ENCODE data around the gene IDH2. TPM values are rescaled to one million over a fixed set of nuclear protein-coding genes. Genes with fewer than 3 reads are reported as not detected.

The IDH2 gene
- total RNA-seq, 1 experiment from 2014 or later, result 48.1 TPM

DNA sequence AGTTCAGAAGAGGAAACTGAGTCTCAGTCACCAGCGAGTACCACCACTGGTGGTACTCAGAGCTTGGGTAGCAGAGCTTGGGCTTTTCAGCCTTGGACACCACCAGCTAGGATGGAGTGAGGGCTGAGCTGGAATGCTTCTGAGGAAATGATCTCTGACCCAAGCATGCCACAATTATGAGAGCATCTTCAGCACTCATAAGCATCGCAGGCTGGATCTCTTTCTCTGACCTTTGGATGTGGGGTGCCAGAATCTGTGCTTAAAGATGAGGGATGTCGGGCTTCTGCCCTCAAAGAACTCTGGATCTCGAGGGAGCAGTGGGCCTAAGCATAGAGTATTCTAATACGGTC is 64.8 kb downstream of the IDH2 start:
- H4K20me1 ChIP-seq (ENCODE audit: insufficient read depth), result no peaks in the 10 kb centered on the region
- H3K9me2 ChIP-seq (ENCODE audit: insufficient read depth), result no peaks in the 10 kb centered on the region
- intact Hi-C loops (cut with micrococcal nuclease), result no loop called here
- H3K4me3 ChIP-seq (replicated peaks in 1 of 2; ENCODE audit: low read depth in 1 of 2, low read length in 2 of 2), result no peak overlapping the region
- ChIA-PET RAD21 (ENCODE audit: low non-redundant PET in 1 of 2, low total read pairs in 2 of 2, uncharacterized antibody in 2 of 2, unreplicated experiment in 2 of 2) (no interaction called here), CTCF (no interaction called here), POLR2A (no interaction called here)
- no peaks in the 10 kb centered on the region for H3K36me3 ChIP-seq (ENCODE audit: control insufficient read depth in 1 of 2, insufficient read depth in 2 of 2, low read length in 2 of 2)
- no peak for ATAC-seq
- BruUV-seq (replicated peaks), result no TSS peak
- peaks cover 7 to 41% of the 10 kb centered on the region in 2 experiments for H3K4me1 ChIP-seq (ENCODE audit: control insufficient read depth in 1 of 2, insufficient read depth in 2 of 2, low read length in 2 of 2)
- no peak overlapping the region for H3K9ac ChIP-seq (ENCODE audit: low read length)
- no peaks in the 10 kb centered on the region for H3K79me2 ChIP-seq (ENCODE audit: insufficient read depth, low read length)
- H3K4me2 ChIP-seq (ENCODE audit: low read length), result no peak overlapping the region
- H3K27me3 ChIP-seq (ENCODE audit: insufficient read depth, low read length), result no peaks in the 10 kb centered on the region
- no peak for TF ChIP-seq ZFX (IDR thresholded peaks at IDR 0.05)
- no peak for TF ChIP-seq SP1 (IDR thresholded peaks at IDR 0.05; ENCODE audit: low read depth)
- TF ChIP-seq POLR2A (IDR thresholded peaks at IDR 0.05; ENCODE audit: borderline replicate concordance, extremely low read depth, insufficient read depth, insufficient read length), result no peak
- no peak for TF ChIP-seq POLR2AphosphoS5 (IDR thresholded peaks at IDR 0.05; ENCODE audit: low read depth, low read length)
- TF ChIP-seq FOSL1 (IDR thresholded peaks at IDR 0.05; ENCODE audit: low read depth), result no peak
- TF ChIP-seq RAD21 (IDR thresholded peaks at IDR 0.05; ENCODE audit: low read depth), result no peak
- TF ChIP-seq ELF1 (IDR thresholded peaks at IDR 0.05; ENCODE audit: borderline replicate concordance, low read depth), result no peak
- no peak for TF ChIP-seq CTCF (IDR thresholded peaks at IDR 0.05 in 2 of 3, conservative IDR thresholded peaks at IDR 0.05 in 1 of 3; ENCODE audit: borderline replicate concordance in 1 of 3, insufficient read depth in 1 of 3, low read depth in 2 of 3, low read length in 2 of 3)
- no peak for TF ChIP-seq EGR1 (IDR thresholded peaks at IDR 0.05; ENCODE audit: low read depth)
- no peak for TF ChIP-seq CBX3 (IDR thresholded peaks at IDR 0.05; ENCODE audit: low read depth)
- TF ChIP-seq EZH2 (IDR thresholded peaks at IDR 0.05), result no peak
- TF ChIP-seq JUND (IDR thresholded peaks at IDR 0.05), result no peak
- no peak for TF ChIP-seq SRF (IDR thresholded peaks at IDR 0.05; ENCODE audit: low read depth)
- TF ChIP-seq TCF7L2 (IDR thresholded peaks at IDR 0.05; ENCODE audit: borderline replicate concordance, extremely low read depth, insufficient read depth, insufficient read length), result no peak
- TF ChIP-seq EZH2phosphoT487 (IDR thresholded peaks at IDR 0.05; ENCODE audit: borderline replicate concordance), result no peak
- TF ChIP-seq CEBPB (IDR thresholded peaks at IDR 0.05; ENCODE audit: low read depth), result no peak
- TF ChIP-seq ZBTB33 (IDR thresholded peaks at IDR 0.05; ENCODE audit: extremely low read depth, insufficient replicate concordance, low read length), result no peak
- no peak for DNase-seq (ENCODE audit: low read depth, low spot score)
- no peak overlapping the region for H2AFZ ChIP-seq (ENCODE audit: low read depth, low read length, poor library complexity, severe bottlenecking)
- no peaks in the 10 kb centered on the region for H3K9me3 ChIP-seq (ENCODE audit: control insufficient read depth in 1 of 2, insufficient read depth in 1 of 2, low read depth in 1 of 2, low read length in 2 of 2)
- no peak overlapping the region for H3K27ac ChIP-seq (ENCODE audit: low read depth, low read length)
